ENCODE measurements around the gene COX7A2.

DNA sequence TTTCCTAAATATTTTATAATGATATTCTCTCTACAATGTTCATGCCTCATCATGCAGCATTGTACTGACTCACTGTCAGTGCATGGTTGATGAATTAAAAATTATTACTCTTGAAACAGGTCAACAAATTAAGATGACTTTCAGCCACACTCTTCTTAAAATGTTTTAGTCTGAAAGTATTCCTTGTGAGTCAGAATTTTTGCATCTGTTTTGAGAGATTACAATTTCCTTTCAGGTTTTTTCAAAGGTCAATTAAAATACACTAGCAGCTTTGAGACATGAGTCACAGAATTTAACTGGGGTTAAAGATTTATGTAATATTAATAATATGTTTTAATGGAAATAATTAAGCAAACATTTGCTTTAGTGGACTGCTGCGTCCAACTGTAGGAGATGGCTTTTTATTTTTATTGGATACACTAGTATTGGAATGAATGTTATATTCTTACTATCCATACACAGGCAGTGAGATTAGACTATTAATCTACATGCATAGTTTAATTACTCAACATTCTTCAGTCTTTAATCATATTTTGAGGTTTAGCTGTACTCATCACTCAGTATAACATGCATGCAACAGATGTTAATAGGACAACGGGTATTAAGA is 47.4 kb downstream of the COX7A2 start:
- TF ChIP-seq CTCF (optimal IDR thresholded peaks at IDR 0.05 in 1 of 3, IDR thresholded peaks at IDR 0.05 in 1 of 3, conservative IDR thresholded peaks at IDR 0.05 in 1 of 3; ENCODE audit: extremely low read depth in 1 of 3, insufficient read depth in 2 of 3, low read length in 3 of 3): no peak
- no peak for TF ChIP-seq EZH2 (IDR thresholded peaks at IDR 0.05; ENCODE audit: low read length)

Data from keratinocyte (primary cell).